Activated CD8-positive, alpha-beta memory T cell treated with anti-CD3 and anti-CD28 coated beads, Interleukin-2, amount 50 U/mL, for 24 hours (primary cell): ENCODE results near the gene C3orf85.

Source experiments
- DNase-seq: peaks from one replicate; pipeline ENCODE4 v3.0.0-alpha.2; 2020; ENCODE audit errors: extremely low read depth

C3orf85 gene

DNA sequence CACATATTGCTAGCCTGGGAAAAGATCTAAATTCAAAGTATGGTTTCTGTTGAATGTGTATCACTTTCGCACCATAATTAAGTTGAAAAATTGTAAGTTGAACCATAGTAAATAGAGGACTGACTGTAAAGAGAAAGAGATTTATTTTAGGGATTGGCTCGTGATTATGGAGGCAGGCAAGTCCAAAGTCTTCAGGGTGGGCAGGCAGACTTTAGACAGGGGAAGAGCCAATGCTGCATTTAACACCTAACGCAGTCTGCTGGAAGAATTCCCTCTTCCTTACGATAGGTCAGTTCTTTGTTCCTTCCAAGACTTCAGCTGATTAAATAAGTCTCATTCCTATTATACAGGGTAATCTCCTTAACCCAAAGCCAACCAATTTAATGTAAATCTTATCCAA lies 15.8 kb downstream of the C3orf85 start:
- DNase-seq = no peak

DNA sequence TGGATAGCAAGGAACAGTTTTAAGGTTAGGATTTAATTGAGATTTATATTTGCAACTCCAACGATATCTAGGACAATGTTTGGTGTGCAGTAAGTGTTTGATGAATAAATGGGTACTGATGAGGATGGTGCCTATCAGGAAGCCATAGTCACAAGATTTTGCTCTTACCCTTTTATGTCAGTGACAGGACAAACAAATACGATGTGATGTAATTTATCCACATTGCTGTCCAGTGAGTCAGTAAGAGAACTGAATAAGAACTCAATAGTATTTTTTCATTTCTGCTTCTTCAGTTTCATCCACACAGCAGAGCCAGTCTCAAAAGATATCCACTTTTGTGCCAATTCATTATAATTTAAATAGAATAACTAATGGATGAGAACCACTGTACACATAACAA lies 18.5 kb downstream of the C3orf85 start:
- DNase-seq = no peak

DNA sequence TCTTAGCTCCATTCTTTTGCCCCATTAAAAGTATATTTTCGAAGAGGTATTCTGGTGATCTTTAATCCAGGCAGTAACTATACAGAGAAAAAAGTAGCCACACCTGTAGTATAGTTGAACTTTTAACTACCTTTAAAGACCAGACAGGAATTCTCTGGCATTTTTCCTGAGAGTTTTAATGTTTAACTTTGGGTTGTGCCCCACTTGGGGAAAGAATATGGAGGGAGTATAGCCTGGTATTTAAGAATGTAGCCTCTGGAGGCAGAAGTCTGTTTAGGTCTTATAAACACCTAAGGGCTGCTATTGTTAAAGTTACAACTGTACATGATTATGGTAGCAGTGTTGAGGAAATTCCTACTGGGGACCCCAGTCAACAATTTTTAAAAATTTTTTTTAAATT lies 19.3 kb downstream of the C3orf85 start:
- DNase-seq = no peak

- no peak for DNase-seq
These were observed 25.1 kb downstream of the C3orf85 start for GRCh38 chr3:109161487-109162123.

DNA sequence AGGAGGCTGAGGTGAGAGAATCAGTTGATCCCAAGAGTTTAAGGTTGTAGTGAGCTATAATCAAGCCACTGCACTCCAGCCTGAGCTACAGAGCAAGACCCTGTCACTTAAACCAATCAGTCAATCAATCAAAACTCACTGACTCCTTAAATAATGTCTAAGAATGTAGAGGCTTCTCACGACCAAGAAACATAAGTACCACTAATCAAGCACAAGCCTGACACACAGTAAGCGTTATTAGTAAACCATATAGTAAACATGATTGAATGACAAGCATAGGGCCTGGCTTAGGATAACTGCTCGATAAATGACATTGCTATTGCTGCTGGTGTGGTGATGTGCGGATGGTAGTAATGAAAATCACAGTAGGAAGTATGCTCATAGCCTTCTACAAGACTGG lies 29.4 kb downstream of the C3orf85 start:
- DNase-seq = no peak

- DNase-seq = no peak
These were observed 35.0 kb downstream of the C3orf85 start for GRCh38 chr3:109171479-109171878.

DNA sequence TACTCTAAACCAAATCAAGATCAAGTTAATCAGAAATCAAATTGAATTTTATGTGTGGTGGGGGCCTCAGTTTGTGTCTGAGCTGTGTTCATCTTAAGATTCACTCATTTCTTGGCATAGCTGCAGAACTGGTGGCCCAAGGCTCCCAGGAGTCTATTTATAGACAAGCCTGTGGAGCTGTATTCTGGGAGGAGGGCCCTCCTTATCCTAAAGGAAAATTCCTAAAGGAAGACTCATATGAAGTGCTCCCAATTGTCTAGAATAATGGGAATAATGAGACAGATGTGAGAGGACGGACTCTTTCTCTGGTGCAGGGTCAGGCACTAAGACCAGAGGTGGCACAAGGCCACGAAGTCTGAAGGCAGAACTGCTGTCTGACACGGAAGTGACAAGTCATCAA lies 38.9 kb downstream of the C3orf85 start:
- DNase-seq = no peak

DNA sequence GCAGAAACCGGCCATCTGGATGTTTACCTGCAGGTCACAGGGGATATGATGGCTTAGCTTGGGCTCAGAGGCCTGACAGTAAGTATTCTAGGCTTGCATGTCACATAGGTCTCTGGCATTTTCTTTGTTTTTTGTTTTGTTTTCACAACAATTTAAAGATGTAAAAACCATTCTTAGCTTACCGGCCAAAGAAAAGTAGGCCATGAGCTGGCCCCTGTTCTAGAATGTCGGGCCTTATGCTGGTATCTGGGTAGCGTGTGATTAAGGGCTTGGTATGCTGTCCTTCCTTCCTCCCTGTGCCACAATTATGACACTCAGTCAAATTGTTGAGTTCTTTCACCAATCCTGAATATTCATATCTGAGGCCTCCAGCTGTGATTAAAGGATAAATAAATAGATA lies 40.2 kb downstream of the C3orf85 start:
- DNase-seq = no peak

DNA sequence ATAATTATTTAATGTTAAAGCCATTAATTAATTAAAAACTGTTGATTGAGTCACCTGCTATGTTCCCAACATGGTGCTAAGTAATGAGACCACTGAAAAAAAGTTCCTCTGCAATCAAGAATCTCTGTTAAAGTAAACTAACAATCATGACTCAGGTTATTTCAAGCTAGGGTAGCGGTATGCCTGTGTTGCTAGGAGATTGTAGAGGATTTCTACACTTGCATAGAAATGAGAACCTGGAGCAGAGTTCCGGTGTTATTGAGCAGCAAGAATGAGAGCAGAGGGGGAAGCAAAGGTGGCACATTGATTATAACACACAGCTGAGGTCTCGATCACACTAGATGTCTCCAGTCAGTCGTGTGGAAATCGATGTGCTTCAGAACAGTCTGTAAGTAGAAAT lies 41.4 kb downstream of the C3orf85 start:
- no peak for DNase-seq

DNA sequence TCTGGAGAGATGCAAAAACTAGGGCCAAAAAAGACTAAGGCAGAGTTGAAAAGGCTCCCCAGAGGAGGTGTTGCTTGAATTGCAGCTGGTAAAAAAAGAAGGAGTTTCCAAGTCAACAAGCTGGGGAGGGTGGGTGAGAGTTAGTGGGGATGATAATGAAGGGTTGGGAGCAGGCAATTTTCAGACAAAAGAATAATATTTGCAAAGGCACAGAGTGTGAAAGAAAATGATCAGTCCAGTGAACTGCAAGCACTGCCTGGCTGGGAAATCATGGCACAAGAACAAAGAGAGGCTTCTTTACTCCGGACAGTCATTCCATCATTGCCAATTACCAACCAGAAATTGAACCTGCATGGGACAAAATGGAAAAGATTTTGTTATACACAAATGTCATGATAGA lies 42.2 kb downstream of the C3orf85 start:
- no peak for DNase-seq

DNA sequence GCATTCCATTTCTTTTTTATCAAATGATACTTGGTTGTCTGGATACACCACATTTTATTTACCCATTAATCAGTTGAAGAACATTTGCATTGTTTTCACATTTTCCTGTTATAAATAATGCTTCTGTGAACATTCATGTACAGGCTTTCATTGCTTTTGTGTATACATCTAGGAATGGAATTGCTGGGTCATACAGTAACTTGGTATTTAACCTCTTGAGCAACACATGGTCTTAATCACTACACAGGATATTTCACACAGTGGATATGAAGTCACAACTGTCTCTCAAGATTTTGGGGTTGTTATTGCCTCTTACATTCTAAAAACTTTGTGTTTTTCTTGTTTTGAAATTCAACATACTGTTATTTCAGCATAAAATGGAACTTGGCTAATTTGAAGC lies 48.2 kb downstream of the C3orf85 start:
- no peak for DNase-seq

- DNase-seq = no peak
These were observed 50.9 kb downstream of the C3orf85 start for GRCh38 chr3:109187390-109187789.

GRCh38 chr3:109188741-109189140 lies 52.2 kb downstream of the C3orf85 start:
- DNase-seq = no peak

- DNase-seq = no peak
These were observed 54.9 kb downstream of the C3orf85 start for GRCh38 chr3:109191421-109191820.

GRCh38 chr3:109195815-109196214 lies 59.3 kb downstream of the C3orf85 start:
- no peak for DNase-seq
